ENCODE measurements around the gene VPS41. TPM values are rescaled to one million over a fixed set of nuclear protein-coding genes. Genes with fewer than 3 reads are reported as not detected.

The VPS41 gene
- polyA plus RNA-seq, 1 of the 3 experiments (the other 2 are of a cell fraction): 20.4 TPM

GRCh38 chr7:38905056-38905759 is 3.8 kb downstream of the VPS41 start:
- no peak overlapping the region for H3K4me2 ChIP-seq
- H4K20me1 ChIP-seq (ENCODE audit: insufficient read depth): peaks cover 2% of the 10 kb centered on the region; the same call in 1 of the 2 replicates
- no peak for DNase-seq
- WGBS (ENCODE audit: low lambda C conversion rate): 77% methylated on average over 3 of the region's 3 CpGs
- no peaks in the 10 kb centered on the region for H3K36me3 ChIP-seq (replicated peaks in 1 of 2; ENCODE audit: control insufficient read depth in 1 of 2, insufficient read depth in 2 of 2, low read length in 1 of 2)
- no peak overlapping the region for H3K4me3 ChIP-seq (ENCODE audit: low read depth in 2 of 2, low read length in 1 of 2)
- peaks cover 0 to 6% of the 10 kb centered on the region in 2 experiments; a peak in 3 of 4 replicates for H3K4me1 ChIP-seq (ENCODE audit: control insufficient read depth in 1 of 2, insufficient read depth in 2 of 2, low read depth in 1 of 2, low read length in 1 of 2)
- no peak overlapping the region for H2AFZ ChIP-seq (ENCODE audit: low read depth)
- ChIA-PET CTCF (interaction anchor here (0.8 kb wide), 1 partner anchor 10 kb away, joined by 3 read pairs; no protein-coding TSS in a partner anchor), POLR2A (no interaction called here)
- H3F3A ChIP-seq (replicated peaks; ENCODE audit: insufficient read depth): no peaks in the 10 kb centered on the region
- no peak for TF ChIP-seq TAF1 (IDR thresholded peaks at IDR 0.05; ENCODE audit: borderline replicate concordance, low read depth, low read length)
- TF ChIP-seq JUND (IDR thresholded peaks at IDR 0.05): no peak
- TF ChIP-seq FOXJ3 (CRISPR knock-in tag; IDR thresholded peaks at IDR 0.05): no peak
- TF ChIP-seq GABPA (IDR thresholded peaks at IDR 0.05; ENCODE audit: low read depth): no peak
- no peak for TF ChIP-seq NRF1 (IDR thresholded peaks at IDR 0.05; ENCODE audit: low read depth, low read length)
- no peak for TF ChIP-seq CHD2 (IDR thresholded peaks at IDR 0.05; ENCODE audit: low read length, partially characterized antibody)
- TF ChIP-seq SMC3 (IDR thresholded peaks at IDR 0.05; ENCODE audit: low read depth, low read length): no peak
- TF ChIP-seq RFX5 (IDR thresholded peaks at IDR 0.05; ENCODE audit: low read length): no peak
- TF ChIP-seq EP300 (IDR thresholded peaks at IDR 0.05; ENCODE audit: borderline replicate concordance in 1 of 2, low read depth in 1 of 2, low read length in 1 of 2): no peak
- TF ChIP-seq FOSL2 (IDR thresholded peaks at IDR 0.05; ENCODE audit: borderline replicate concordance, low read depth): no peak
- no peak for TF ChIP-seq RXRA (IDR thresholded peaks at IDR 0.05; ENCODE audit: borderline replicate concordance, low read depth)
- TF ChIP-seq TEAD4 (IDR thresholded peaks at IDR 0.05; ENCODE audit: borderline replicate concordance, insufficient read depth): no peak
- TF ChIP-seq PBX3 (IDR thresholded peaks at IDR 0.05): no peak
- peaks cover 46% of the 10 kb centered on the region for H3K79me2 ChIP-seq (ENCODE audit: insufficient read depth)
- H3K27me3 ChIP-seq (ENCODE audit: insufficient read depth): no peaks in the 10 kb centered on the region
- H3K9me2 ChIP-seq: no peaks in the 10 kb centered on the region
- H3K9me3 ChIP-seq: no peaks in the 10 kb centered on the region
- no peak overlapping the region for H3K9ac ChIP-seq
- H3K27ac ChIP-seq (ENCODE audit: low read depth in 2 of 2, low read length in 1 of 2): no peak overlapping the region

DNA sequence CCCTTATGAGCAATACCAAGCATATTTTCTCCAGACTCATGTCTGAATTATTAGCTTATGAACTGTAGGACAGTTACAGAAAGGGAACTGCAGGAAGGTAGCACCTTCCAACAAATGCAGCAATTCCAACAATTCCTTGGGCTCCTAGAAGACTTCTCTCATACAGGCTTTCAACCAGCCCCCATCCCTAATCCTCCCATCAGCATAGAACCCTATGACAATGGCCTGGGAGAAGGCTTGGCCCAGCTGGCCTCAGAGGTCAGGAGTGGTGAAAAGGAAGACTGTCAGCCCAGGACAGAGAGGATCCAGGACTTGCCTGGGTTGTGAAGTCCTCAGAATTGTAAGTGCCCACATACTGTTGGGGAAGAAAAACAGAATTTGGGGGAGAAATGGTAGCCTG is 5.9 kb downstream of the VPS41 start:
- Histone ChIP-seq H3K9ac (no peak overlapping the region), H3K9me3 (no peaks in the 10 kb centered on the region), H4K20me1 (ENCODE audit: insufficient read depth) (peaks cover 2% of the 10 kb centered on the region; the same call in 1 of the 2 replicates), H3K79me2 (ENCODE audit: insufficient read depth) (peaks cover 44% of the 10 kb centered on the region), H2AFZ (ENCODE audit: low read depth) (no peak overlapping the region), H3K4me1 (ENCODE audit: control insufficient read depth in 1 of 2, insufficient read depth in 2 of 2, low read depth in 1 of 2, low read length in 1 of 2) (peaks cover 0 to 4% of the 10 kb centered on the region in 2 experiments; a peak in 3 of 4 replicates), H3K4me2 (no peak overlapping the region), H3K36me3 (replicated peaks in 1 of 2; ENCODE audit: control insufficient read depth in 1 of 2, insufficient read depth in 2 of 2, low read length in 1 of 2) (peaks cover 0 to 3% of the 10 kb centered on the region in 2 experiments), H3K27me3 (ENCODE audit: insufficient read depth) (no peaks in the 10 kb centered on the region), H3K9me2 (no peaks in the 10 kb centered on the region), H3K27ac (ENCODE audit: low read depth in 2 of 2, low read length in 1 of 2) (no peak overlapping the region), H3F3A (replicated peaks; ENCODE audit: insufficient read depth) (no peaks in the 10 kb centered on the region), H3K4me3 (ENCODE audit: low read depth in 2 of 2, low read length in 1 of 2) (no peak overlapping the region)
- POLR2A ChIA-PET: no interaction called here
- DNase-seq: no peak
- CTCF ChIA-PET: interaction anchor here (1.2 kb wide), 1 partner anchor 8 kb away, joined by 3 read pairs; no protein-coding TSS in a partner anchor
- TF ChIP-seq RFX5 (IDR thresholded peaks at IDR 0.05; ENCODE audit: low read length) (no peak), GATA2 (CRISPR knock-in tag; IDR thresholded peaks at IDR 0.05) (no peak), ZBTB33 (IDR thresholded peaks at IDR 0.05; ENCODE audit: borderline replicate concordance, low read depth) (no peak), JUND (IDR thresholded peaks at IDR 0.05) (no peak), FOSL2 (IDR thresholded peaks at IDR 0.05; ENCODE audit: borderline replicate concordance, low read depth) (no peak), SIN3A (IDR thresholded peaks at IDR 0.05; ENCODE audit: borderline replicate concordance, low read depth, low read length) (no peak), TCF12 (IDR thresholded peaks at IDR 0.05) (no peak), FOXJ3 (CRISPR knock-in tag; IDR thresholded peaks at IDR 0.05) (no peak), RCOR1 (IDR thresholded peaks at IDR 0.05; ENCODE audit: low read length) (no peak), NFIC (IDR thresholded peaks at IDR 0.05; ENCODE audit: borderline replicate concordance) (no peak), CHD2 (IDR thresholded peaks at IDR 0.05; ENCODE audit: low read length, partially characterized antibody) (no peak), MAX (IDR thresholded peaks at IDR 0.05; ENCODE audit: low read depth) (no peak), SMC3 (IDR thresholded peaks at IDR 0.05; ENCODE audit: low read depth, low read length) (no peak)
- TF ChIP-seq, protein P1, sequence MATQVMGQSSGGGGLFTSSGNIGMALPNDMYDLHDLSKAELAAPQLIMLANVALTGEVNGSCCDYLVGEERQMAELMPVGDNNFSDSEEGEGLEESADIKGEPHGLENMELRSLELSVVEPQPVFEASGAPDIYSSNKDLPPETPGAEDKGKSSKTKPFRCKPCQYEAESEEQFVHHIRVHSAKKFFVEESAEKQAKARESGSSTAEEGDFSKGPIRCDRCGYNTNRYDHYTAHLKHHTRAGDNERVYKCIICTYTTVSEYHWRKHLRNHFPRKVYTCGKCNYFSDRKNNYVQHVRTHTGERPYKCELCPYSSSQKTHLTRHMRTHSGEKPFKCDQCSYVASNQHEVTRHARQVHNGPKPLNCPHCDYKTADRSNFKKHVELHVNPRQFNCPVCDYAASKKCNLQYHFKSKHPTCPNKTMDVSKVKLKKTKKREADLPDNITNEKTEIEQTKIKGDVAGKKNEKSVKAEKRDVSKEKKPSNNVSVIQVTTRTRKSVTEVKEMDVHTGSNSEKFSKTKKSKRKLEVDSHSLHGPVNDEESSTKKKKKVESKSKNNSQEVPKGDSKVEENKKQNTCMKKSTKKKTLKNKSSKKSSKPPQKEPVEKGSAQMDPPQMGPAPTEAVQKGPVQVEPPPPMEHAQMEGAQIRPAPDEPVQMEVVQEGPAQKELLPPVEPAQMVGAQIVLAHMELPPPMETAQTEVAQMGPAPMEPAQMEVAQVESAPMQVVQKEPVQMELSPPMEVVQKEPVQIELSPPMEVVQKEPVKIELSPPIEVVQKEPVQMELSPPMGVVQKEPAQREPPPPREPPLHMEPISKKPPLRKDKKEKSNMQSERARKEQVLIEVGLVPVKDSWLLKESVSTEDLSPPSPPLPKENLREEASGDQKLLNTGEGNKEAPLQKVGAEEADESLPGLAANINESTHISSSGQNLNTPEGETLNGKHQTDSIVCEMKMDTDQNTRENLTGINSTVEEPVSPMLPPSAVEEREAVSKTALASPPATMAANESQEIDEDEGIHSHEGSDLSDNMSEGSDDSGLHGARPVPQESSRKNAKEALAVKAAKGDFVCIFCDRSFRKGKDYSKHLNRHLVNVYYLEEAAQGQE (IDR thresholded peaks at IDR 0.05; ENCODE audit: low read depth, low read length): no peak
